ENCODE data around the gene MT2A.
"Not testable (repeated sequence)": the region's sequence is repeated elsewhere in the genome, so short reads cannot be mapped to it uniquely, and the experiment has no call there.

Gene MT2A

GRCh38 chr16:56571525-56571924 lies 36.9 kb upstream of the MT2A start:
- TF ChIP-seq, protein P1, sequence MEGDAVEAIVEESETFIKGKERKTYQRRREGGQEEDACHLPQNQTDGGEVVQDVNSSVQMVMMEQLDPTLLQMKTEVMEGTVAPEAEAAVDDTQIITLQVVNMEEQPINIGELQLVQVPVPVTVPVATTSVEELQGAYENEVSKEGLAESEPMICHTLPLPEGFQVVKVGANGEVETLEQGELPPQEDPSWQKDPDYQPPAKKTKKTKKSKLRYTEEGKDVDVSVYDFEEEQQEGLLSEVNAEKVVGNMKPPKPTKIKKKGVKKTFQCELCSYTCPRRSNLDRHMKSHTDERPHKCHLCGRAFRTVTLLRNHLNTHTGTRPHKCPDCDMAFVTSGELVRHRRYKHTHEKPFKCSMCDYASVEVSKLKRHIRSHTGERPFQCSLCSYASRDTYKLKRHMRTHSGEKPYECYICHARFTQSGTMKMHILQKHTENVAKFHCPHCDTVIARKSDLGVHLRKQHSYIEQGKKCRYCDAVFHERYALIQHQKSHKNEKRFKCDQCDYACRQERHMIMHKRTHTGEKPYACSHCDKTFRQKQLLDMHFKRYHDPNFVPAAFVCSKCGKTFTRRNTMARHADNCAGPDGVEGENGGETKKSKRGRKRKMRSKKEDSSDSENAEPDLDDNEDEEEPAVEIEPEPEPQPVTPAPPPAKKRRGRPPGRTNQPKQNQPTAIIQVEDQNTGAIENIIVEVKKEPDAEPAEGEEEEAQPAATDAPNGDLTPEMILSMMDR (IDR thresholded peaks at IDR 0.05; ENCODE audit: insufficient read depth, low read depth, low read length, missing control alignments) = no peak
- DNase-seq (ENCODE audit: low read depth) = no peak
- H3K4me3 ChIP-seq (ENCODE audit: low read length) = no peak overlapping the region

DNA sequence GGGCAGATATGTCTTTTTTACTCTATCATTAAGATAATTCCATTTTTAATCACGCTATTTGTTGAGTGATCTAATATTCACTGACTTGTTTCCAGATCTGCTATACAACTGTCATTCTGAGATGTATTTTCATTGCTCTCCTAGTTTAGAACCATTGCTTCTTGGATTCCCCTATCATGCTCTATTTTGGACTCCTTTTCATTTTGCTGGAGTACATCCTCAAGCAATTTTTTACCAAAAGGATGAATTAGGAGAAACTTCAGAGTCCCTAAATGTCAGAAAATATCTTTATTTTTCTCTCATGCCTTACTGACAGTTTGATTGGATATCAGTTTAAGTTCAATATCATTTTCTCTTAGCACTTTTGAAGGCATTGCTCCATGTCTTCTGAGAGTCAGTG lies 33.8 kb upstream of the MT2A start:
- TF ChIP-seq, protein P1 (IDR thresholded peaks at IDR 0.05; ENCODE audit: insufficient read depth, low read depth, low read length, missing control alignments) = no peak
- no peak overlapping the region for H3K4me3 ChIP-seq (ENCODE audit: low read length)
- no peak for DNase-seq (ENCODE audit: low read depth)

DNA sequence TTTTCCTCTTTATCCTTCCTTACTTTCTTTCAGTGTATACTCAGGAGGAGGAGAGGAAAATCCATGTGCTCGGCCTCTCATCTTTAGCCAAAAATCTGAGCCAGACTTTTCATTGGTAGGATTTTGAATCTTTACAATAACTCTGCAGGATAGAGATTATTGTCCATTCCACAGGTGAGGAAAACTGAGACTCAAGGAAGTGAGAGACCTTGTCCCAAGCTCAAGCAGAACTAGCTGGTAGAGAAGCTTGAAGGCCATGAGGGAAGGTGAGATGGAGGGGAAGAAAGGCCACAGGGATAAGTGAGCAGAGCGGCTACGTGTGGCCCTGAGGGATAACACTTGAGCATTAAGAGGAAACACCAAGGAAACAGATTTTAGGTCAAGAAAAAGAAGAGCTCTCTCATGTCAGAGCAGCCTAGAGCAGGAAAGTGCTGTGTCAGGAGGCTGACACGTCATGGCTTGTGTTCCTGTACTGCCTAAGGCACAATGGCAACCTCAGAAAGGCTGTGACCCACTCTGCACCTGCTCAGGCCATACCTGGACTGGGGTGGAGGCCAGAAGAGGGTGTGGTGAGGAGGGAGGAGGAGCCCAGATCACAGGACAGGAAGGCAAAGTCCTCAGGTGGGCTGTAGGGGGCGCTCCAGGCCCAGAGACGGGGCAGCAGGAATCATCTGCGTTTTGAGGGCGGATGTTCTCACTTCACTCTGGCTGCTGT lies 31.6 kb upstream of the MT2A start:
- TF ChIP-seq, protein P1 (IDR thresholded peaks at IDR 0.05; ENCODE audit: insufficient read depth, low read depth, low read length, missing control alignments) = peak; percentile 87
- peak; percentile 93 for DNase-seq (ENCODE audit: low read depth)
- H3K4me3 ChIP-seq (ENCODE audit: low read length) = no peak overlapping the region

- H3K4me3 ChIP-seq (ENCODE audit: low read length) = no peak overlapping the region
- DNase-seq (ENCODE audit: low read depth) = no peak
- TF ChIP-seq, protein P1 (IDR thresholded peaks at IDR 0.05; ENCODE audit: insufficient read depth, low read depth, low read length, missing control alignments) = no peak
Measured at GRCh38 chr16:56577300-56577625, 31.1 kb upstream of the MT2A start.

DNA sequence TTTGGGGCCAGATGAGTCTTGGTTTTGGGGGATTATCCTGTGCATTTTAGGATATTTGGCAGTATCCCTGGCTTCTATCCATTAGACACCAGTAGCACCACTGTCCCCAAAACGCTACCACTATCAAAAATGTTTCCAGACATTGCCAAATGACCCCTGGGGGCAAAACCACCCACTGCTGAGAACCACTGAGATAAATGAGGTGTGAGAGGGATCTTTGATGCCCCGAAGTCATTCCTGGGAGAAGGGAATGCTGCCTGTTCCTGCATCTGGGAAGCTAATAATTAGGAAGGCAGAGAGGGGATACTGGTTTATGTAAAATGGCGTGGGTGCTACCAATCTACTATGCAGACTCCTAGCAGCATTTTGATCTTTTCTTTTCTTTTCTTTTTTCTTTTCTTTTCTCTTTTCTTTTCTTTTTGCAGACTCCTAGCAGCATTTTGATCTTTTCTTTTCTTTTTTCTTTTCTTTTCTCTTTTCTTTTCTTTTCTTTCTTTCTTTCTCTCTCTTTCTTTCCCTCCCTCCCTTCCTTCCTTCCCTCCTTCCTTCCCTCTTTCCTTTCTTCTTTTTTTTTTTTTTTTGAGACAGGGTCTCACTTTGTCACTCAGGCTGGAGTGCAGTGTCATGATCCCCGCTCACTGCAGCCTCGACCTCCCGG lies 27.9 kb upstream of the MT2A start:
- no peak for DNase-seq (ENCODE audit: low read depth)
- TF ChIP-seq, protein P1 (IDR thresholded peaks at IDR 0.05; ENCODE audit: insufficient read depth, low read depth, low read length, missing control alignments) = no peak
- no peak overlapping the region for H3K4me3 ChIP-seq (ENCODE audit: low read length)

DNA sequence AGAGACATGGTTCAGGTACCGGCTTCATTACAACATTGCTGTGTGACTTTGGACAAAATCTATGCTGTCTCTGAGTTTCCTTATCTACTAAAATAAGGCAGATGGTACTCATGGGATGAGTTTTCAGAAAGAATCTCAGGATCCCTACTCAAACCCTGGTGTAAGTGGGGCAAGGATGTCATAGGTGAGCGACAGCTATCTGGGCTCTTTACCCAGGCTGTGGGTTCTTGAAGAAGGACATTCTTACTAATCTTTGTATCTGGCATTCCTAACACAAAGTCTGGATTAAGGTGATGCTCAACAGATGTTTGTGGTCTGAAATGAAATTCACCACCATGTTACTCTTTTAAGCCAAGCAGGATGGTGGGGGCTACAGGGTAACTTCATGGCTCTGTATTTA lies 25.5 kb upstream of the MT2A start:
- H3K4me3 ChIP-seq (ENCODE audit: low read length); DNase-seq (ENCODE audit: low read depth): not testable (repeated sequence)

DNA sequence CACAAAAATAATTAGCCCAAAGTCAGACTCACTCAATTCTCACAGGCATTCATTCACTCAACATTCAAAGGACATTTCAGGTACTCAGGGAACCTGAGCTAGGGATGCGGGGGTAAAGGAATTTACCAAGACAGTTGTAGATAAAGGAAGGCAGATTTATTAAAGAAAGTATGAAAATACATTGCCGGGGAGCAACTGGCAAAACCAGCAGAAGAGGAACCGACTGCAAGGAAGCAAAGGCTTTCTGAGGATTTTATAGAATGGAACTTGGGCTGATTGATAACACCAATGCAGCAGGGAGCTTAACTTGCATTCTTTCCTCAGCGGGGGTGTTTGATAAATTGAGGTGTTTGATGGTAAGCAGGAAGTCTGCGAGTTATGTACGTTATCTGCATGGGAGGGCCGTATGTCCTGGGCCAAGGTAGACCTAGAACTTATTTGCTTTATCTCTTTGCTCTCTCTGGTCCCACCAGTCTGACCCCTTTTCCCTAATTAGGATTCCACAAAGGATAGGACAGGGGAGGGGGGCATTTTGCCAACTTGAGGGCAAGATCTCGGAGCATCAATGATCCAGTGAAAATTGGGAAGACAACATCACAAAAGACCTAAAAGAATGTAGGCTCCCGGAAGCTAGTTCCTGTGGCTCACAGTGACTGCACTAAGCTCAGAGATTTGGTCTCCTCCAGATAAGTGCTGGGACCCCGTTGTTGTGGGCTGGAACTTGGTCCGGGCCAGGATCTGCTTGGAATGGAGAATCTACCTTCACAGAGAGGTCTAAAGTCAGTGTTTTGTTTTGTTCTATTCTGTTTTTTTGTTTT lies 24.8 kb upstream of the MT2A start:
- TF ChIP-seq, protein P1 (IDR thresholded peaks at IDR 0.05; ENCODE audit: insufficient read depth, low read depth, low read length, missing control alignments) = no peak
- no peak for DNase-seq (ENCODE audit: low read depth)
- H3K4me3 ChIP-seq (ENCODE audit: low read length) = no peak overlapping the region
